CD4-positive, alpha-beta T cell treated with Interleukin-21 for 1 hour (primary cell): ENCODE results near the gene GSC.
"Not testable (repeated sequence)": the region's sequence is repeated elsewhere in the genome, so short reads cannot be mapped to it uniquely, and the experiment has no call there.

Source experiments
- DNase-seq: peaks from one replicate; pipeline ENCODE4 v3.0.0-alpha.2; 2020

Gene GSC

DNA sequence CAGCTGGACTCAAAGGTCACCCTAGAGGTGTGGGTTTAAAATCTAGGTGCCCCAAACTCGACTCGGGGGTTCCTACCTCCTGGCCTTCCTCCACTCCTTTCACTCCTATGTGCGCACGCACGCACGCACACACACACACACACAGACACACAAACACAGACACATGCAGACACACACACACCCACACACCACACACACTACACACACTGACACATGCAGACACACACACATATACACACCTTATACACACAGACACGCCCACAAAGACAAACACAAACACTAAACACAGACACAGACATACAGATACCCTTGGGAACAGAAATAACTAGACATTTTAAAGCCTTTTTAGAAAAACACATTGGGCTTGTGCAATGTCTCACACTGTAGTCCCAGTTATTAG is 31.8 kb downstream of the GSC start:
- no peak for DNase-seq

GRCh38 chr14:94728950-94729349 is 41.0 kb downstream of the GSC start:
- DNase-seq, result no peak

GRCh38 chr14:94728440-94728839 is 41.5 kb downstream of the GSC start:
- not testable (repeated sequence) for DNase-seq

- DNase-seq, result not testable (repeated sequence)
Measured at GRCh38 chr14:94726649-94727048, 43.3 kb downstream of the GSC start.

GRCh38 chr14:94724993-94725392 is 44.9 kb downstream of the GSC start:
- DNase-seq, result no peak

DNA sequence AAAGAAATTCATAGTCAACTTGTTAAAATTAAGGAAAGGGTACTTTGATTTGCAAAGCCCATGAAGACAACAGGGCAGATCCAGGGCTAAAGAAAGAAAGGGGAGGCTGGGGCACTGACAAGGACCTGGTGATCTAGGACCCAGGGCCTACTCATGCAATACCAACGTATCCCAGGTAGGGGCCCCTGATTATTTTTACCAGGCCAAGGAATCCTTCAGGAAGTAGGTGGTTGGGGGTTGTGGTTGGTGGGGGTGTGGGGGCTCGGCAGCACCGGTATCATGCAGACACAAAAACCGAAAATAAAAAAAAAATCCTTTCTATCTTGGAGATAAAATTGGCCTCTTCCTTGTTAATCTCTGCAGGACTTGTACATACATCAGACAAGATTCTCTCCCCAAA is 47.5 kb downstream of the GSC start:
- DNase-seq, result no peak
